ENCODE data around the gene CORO7. TPM values are rescaled to one million over a fixed set of nuclear protein-coding genes. Genes with fewer than 3 reads are reported as not detected.
"Not testable (repeated sequence)": the region's sequence is repeated elsewhere in the genome, so short reads cannot be mapped to it uniquely, and the experiment has no call there.

CORO7 gene
- total and polyA plus RNA-seq, 2 donors, result 13.7 to 15.6 TPM

DNA sequence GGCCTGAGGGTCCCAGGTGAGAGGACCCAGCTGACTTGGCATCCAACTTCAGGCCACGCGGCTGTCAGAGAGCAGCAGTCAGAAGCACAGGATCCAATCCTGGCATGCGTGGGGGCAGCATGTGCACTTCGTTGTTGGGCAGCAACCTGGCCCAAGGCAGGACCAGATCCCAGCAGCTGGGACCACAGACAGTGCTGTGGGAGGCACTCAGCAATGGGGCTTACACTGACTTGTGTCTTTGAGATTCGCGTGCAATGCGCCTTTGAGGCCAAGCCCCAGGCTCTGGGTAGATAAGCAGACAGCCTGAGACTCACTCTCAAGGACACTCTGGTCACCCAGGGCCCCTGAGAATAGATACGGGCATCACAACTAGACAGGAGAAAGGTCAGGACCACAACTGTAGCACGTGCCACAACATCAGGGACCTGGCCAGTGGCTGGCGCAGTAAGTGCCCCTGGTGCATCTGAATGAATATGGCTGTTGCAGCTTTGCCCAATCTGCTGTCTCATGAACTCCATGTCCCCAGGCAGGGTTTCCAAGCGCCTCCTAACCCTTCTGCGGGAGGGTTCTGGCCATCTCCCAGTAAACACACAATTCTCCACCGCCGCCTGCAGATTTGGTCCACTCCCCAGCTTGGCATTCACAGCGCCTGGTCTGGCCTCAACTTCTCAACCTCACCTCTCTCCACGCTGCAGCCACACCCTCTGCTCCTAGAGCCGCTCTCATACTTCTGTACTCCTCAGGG, 68.5 kb downstream of the CORO7 start:
- DNase-seq (ENCODE audit: extremely low spot score), result no peak

DNA sequence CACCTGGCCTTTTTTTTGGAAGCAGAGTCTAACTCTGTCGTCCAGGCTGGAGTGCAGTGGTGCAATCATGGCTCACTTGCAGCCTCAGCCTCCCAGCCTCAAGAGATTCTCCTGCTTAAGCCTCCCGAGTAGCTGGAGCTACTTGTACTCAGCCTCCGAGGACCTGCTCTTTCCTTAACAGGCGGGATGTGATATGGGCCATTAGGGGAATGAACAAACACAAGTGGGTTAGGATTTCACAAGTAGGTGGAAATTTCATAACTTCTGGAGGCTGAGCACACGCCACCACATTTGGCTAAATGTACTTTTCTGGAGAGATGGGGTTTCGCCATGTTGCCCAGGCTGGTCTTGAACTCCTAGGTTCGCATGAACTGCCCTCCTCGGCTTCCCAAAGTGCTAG, 69.4 kb downstream of the CORO7 start:
- no peak for DNase-seq (ENCODE audit: extremely low spot score)
- WGBS, result 82% methylated on average over 8 of the region's 8 CpGs
- Histone ChIP-seq H3K4me3 (ENCODE audit: low read depth, low read length) (no peak overlapping the region), H3K4me1 (ENCODE audit: insufficient read depth) (no peaks in the 10 kb centered on the region), H3K27ac (ENCODE audit: low read depth) (no peak overlapping the region), H3K36me3 (ENCODE audit: insufficient read depth) (no peaks in the 10 kb centered on the region)

More for the DNA sequence above, 68.5 kb downstream of the CORO7 start:
- H3K4me3 ChIP-seq (ENCODE audit: low read depth, low read length), result no peak overlapping the region
- WGBS, result 79% methylated on average over 17 of the region's 17 CpGs
- H3K4me1 ChIP-seq (ENCODE audit: insufficient read depth), result no peaks in the 10 kb centered on the region
- no peak overlapping the region for H3K27ac ChIP-seq (ENCODE audit: low read depth)
- H3K36me3 ChIP-seq (ENCODE audit: insufficient read depth), result no peaks in the 10 kb centered on the region

DNA sequence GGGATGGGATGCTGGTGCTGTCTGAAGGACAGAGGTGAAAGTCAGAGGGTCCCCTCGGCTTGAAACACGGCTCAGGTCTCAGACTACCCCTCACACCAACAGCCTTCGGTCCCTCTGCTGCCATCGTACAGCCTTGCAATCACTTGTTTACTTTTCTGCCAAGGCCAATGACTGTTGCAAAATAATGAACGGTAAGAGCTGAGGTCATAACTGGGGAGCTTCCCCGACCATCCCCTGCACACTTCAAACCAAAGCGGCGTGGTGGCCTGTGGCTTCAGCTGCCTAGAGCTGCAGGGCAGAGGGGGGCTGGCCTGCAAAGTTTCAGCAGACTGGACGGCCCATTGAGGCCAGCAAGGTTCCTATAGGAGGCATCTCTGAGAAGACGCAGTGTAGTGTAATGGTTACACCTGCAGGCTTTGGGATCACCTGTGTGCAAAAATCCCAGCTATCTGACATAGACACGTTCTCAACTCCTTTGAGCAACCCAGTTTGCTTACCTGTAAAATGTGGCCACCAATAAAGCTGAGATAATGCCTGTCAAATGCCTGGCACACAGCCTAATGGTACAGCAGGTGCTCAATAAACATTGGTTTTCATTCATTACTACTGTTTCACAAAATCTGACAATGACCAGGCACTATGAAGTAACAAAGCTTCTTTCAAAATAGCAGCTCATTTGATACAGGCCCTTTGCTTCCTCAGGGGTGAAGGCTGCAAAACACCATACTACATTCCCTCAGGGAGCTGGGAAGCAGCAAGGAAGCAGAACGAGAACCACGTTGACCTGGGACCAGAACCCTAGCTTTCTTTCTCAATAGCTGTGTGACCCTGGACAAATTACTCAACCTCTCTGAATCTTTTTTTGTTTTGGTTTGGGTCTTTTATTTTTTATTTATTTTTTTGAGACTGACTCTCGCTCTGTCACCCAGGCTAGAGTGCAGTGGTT, 70.3 kb downstream of the CORO7 start:
- H3K27ac ChIP-seq (ENCODE audit: low read depth), result no peak overlapping the region
- no peak for DNase-seq (ENCODE audit: extremely low spot score)
- H3K4me1 ChIP-seq (ENCODE audit: insufficient read depth), result no peaks in the 10 kb centered on the region
- H3K4me3 ChIP-seq (ENCODE audit: low read depth, low read length), result no peak overlapping the region
- 78% methylated on average over 14 of the region's 14 CpGs for WGBS
- no peaks in the 10 kb centered on the region for H3K36me3 ChIP-seq (ENCODE audit: insufficient read depth)

DNA sequence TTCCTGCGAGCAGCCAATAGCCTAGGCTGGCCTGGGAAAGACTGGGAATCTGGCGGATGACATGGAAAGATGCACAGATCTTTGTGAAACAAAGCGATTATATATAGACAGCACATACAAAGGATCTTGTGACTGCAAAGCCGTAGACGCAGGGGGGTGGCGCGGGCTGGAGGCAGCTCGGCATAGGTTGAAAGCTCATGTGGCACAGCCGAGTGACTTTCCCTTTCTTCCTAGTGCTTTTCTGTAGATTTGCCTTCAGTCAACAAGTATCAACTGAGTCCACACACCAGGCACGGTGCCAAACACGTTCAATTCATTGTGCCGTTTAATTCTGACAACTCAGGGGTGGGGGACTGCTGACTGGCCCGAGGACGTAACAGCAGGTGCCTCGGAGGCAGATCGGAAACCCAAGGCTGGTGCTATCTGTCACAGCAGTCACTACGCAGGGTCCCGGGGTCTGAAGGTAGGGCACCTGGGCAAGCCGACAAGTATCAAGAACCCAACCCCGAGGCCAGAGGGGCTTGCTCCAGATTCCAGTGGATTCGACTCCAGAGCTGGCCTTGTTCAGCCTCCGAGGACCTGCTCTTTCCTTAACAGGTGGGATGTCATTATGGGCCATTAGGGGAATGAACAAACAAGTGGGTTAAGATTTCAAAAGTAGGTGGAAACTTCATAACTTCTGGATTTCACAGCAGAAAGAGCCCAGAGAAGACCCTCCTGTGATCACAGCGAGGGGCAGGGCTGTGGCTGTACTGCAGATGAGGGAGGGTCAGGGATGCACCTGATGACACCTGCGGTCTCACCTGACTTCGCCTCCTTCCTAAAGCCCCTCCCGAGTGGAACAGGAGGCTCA, 71.2 kb downstream of the CORO7 start:
- WGBS, result 86% methylated on average over 26 of the region's 26 CpGs
- no peaks in the 10 kb centered on the region for H3K4me1 ChIP-seq (ENCODE audit: insufficient read depth)
- H3K36me3 ChIP-seq (ENCODE audit: insufficient read depth), result no peaks in the 10 kb centered on the region
- H3K27ac ChIP-seq (ENCODE audit: low read depth), result no peak overlapping the region
- no peak for DNase-seq (ENCODE audit: extremely low spot score)
- H3K4me3 ChIP-seq (ENCODE audit: low read depth, low read length), result no peak overlapping the region

DNA sequence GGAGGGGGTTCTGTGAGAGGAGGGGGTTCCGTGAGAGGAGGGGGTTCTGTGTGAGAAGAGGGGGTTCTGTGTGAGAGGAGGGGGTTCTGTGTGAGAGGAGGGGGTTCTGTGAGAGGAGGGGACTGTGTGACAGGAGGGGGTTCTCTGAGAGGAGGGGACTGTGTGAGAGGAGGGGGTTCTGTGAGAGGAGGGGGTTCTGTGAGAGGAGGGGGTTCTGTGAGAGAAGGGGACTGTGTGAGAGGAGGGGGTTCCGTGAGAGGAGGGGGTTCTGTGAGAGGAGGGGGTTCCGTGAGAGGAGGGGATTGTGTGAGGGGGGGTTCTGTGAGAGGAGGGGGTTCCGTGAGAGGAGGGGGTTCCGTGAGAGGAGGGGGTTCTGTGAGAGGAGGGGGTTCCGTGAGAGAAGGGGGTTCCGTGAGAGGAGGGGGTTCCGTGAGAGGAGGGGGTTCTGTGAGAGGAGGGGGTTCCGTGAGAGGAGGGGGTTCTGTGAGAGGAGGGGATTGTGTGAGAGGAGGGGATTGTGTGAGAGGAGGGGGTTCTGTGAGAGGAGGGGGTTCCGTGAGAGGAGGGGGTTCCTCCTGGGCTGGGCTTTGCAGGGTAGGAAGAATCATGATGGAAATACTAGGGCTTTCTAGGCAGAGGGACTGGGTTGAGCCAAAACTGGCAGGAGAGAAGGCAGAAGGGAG, 72.0 kb downstream of the CORO7 start:
- not testable (repeated sequence) for H3K27ac ChIP-seq (ENCODE audit: low read depth); H3K4me1 ChIP-seq (ENCODE audit: insufficient read depth); H3K36me3 ChIP-seq (ENCODE audit: insufficient read depth); H3K4me3 ChIP-seq (ENCODE audit: low read depth, low read length); DNase-seq (ENCODE audit: extremely low spot score)
- 61% methylated on average over 10 of the region's 10 CpGs for WGBS

DNA sequence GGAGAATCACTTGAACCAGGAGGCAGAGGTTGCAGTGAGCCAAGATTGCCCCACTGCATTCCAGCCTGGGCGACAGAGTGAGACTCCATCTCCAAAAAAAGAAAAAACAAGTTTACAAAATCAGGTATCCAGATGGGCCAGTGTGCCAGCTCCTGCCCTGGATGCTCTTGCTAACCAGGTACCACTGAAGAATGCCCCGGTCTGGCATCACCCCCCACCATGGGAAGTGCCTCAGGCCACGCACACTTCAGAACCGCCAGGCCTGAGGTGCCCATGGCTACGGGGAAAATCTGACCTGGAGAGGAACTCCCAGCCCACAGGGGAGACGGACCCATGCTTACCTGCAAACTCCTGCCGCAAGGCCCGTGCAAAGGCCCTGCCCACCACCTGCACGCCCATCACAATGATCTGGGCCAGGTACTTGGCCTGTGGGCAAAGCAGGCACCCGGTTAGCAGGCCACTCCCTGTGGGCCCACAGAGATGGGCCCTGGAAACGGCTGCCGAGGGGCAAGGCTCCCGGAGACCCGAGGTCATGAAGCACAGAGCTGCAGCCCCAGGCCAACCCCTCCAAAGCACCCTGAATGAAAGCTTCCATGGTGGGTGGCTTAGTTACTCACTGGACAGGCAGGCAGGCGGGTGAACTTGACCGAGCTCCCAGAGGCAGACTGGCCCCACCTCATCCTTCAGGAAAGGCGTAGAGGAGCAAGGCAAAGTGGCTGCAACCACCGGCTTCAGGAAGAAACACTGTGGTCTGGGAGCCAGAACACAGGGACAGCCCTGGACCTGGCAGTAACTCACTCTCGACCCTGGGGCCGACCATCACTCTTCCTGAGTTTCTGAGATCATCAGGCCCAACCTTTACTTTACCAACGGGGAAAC, 73.3 kb downstream of the CORO7 start:
- no peaks in the 10 kb centered on the region for H3K4me1 ChIP-seq (ENCODE audit: insufficient read depth)
- WGBS, result 90% methylated on average over 21 of the region's 21 CpGs
- no peak for DNase-seq (ENCODE audit: extremely low spot score)
- no peak overlapping the region for H3K27ac ChIP-seq (ENCODE audit: low read depth)
- H3K4me3 ChIP-seq (ENCODE audit: low read depth, low read length), result no peak overlapping the region
- H3K36me3 ChIP-seq (ENCODE audit: insufficient read depth), result no peaks in the 10 kb centered on the region

DNA sequence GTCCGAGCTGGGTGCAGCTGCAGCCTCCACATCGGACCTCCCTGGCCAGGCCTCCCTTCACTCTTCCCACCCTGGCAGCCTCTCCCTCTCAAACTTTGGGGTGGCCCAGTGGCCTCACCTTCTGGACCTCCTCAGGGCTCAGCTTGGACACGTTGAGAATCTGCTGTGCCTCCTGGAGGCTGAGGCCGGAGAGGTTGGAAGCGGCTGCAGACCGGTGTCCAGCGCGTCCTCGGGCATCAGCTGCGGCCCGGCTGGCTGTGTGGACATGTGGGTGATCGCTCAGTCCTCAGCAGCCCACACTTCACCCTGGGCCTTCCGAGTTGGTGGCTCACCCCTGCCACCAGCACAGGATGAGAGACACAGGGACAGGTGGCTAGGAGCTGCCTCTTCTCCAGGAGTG, 75.1 kb downstream of the CORO7 start:
- no peak for DNase-seq (ENCODE audit: extremely low spot score)
- Histone ChIP-seq H3K4me3 (ENCODE audit: low read depth, low read length) (no peak overlapping the region), H3K4me1 (ENCODE audit: insufficient read depth) (no peaks in the 10 kb centered on the region), H3K27ac (ENCODE audit: low read depth) (no peak overlapping the region), H3K36me3 (ENCODE audit: insufficient read depth) (no peaks in the 10 kb centered on the region)
- 94% methylated on average over 13 of the region's 13 CpGs for WGBS

DNA sequence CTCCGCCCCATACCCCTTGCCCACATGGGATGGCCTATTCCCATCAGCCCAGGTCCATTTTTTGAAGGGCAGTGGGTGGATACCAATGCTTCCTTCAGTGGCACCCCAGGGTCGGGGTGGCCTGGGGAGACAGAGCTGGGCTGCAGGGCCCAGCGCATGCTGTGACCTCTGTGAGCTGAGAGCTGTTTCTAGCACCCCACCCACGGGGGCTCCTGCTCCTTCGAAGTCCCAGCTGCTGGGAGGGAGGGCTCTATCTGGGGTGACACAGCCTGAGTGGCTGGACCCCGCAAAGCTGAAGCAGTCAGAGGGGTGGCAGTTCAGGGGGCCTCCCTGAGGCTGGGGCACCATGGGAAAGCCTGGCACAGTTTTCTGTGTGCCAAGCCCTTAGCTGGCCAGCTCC, 76.0 kb downstream of the CORO7 start:
- no peak overlapping the region for H3K27ac ChIP-seq (ENCODE audit: low read depth)
- H3K4me3 ChIP-seq (ENCODE audit: low read depth, low read length), result no peak overlapping the region
- DNase-seq (ENCODE audit: extremely low spot score), result no peak
- 75% methylated on average over 6 of the region's 6 CpGs for WGBS
- H3K36me3 ChIP-seq (ENCODE audit: insufficient read depth), result no peaks in the 10 kb centered on the region
- H3K4me1 ChIP-seq (ENCODE audit: insufficient read depth), result no peaks in the 10 kb centered on the region

DNA sequence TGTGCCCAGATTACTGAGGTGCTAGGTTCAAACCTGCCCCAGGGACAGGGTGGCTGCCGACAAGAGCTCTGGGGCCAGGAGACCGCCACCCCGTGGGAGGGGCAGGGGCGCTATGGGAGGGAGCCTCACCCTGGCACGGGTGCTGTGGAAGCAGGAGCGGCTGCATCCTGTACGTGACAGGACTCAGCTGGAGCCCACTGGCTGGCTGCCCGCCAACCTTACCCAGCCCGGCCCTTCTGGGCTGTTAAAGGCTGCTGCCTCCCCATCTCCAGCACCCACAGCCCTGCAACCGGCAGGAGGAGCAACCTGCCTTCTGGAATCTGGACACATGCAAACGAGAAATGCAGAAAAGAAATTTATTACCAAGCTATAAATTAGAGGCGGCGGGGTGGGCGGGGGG, 76.5 kb downstream of the CORO7 start:
- Histone ChIP-seq H3K36me3 (ENCODE audit: insufficient read depth) (no peaks in the 10 kb centered on the region), H3K4me1 (ENCODE audit: insufficient read depth) (no peaks in the 10 kb centered on the region), H3K27ac (ENCODE audit: low read depth) (no peak overlapping the region), H3K4me3 (ENCODE audit: low read depth, low read length) (no peak overlapping the region)
- 25% methylated on average over 14 of the region's 14 CpGs for WGBS
- no peak for DNase-seq (ENCODE audit: extremely low spot score)

DNA sequence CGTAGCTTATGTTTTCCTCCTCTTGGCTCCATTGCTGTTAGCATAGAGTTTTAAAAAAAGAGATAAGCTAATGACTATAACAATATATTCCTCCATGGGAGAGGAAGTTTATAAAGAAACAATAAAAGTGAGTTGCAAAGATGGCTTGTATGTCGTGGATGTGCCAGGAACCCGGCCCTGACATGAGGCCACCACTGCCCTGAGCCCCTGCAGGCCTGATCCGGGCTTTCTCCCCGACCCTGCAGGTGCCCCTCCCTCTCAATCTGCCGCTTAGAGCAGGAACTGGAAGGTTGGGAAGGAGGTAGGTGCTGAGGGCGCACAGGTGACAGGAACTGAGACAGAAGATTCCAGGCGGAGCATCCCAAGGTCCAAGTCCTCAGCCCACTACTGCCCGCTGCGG, 76.9 kb downstream of the CORO7 start:
- Histone ChIP-seq H3K4me3 (ENCODE audit: low read depth, low read length) (no peak overlapping the region), H3K36me3 (ENCODE audit: insufficient read depth) (no peaks in the 10 kb centered on the region), H3K4me1 (ENCODE audit: insufficient read depth) (no peaks in the 10 kb centered on the region), H3K27ac (ENCODE audit: low read depth) (no peak overlapping the region)
- 59% methylated on average over 10 of the region's 10 CpGs for WGBS
- DNase-seq (ENCODE audit: extremely low spot score), result no peak

DNA sequence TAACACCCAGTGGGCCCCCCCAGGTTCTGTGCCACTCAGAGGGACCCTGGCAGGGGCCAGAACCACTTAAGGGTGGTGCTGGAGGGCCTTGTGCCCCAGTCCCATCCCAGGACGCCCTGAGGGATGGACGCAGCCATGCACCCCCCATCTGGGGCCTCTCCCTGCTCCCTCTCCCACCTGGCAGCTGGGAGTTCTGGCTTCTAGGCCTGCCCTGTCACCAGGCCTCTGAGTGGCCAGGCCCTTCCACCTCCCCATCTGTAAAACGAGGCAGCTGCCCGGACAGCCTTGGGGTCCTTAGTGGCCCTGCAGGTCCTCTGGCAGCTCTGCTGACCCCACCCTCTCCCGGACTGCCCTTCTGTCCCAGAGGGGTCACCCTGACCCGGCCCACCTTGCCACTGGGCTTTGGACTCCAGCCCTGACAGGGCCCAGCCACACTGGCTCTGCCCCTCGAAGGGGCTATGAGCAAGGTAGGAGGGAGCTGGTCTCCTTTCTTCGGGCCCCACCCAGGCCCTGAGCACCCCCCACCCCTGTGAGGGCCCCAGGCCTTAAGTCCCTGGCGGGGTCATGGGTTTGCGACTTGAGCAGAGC, 77.6 kb downstream of the CORO7 start:
- no peak for DNase-seq (ENCODE audit: extremely low spot score)
- Histone ChIP-seq H3K4me3 (ENCODE audit: low read depth, low read length) (no peak overlapping the region), H3K27ac (ENCODE audit: low read depth) (no peak overlapping the region), H3K4me1 (ENCODE audit: insufficient read depth) (no peaks in the 10 kb centered on the region), H3K36me3 (ENCODE audit: insufficient read depth) (no peaks in the 10 kb centered on the region)
- 74% methylated on average over 10 of the region's 10 CpGs for WGBS

DNA sequence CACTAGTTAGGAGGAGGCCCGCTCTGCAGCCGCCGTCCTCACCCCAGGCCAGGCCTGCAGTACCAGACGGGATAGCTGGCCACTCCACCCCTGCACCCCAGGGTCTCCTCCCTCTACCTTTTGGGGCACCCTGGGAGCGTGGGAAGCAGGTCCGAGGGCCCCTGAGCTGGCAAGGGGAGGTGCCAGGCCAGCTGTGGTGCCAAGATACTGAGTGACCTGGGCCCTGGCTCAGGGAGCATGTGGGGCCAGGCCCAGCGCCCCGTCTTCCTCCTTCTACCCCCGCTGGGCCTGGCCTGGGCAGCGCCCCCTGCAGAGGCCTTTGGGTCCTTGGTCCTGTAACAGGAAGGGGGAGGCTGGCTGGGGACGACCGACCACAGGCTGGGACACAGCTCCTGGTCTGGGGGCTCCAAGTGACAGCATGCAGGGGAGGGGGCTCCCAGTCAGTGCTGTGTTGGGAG, 78.2 kb downstream of the CORO7 start:
- H3K36me3 ChIP-seq (ENCODE audit: insufficient read depth), result no peaks in the 10 kb centered on the region
- DNase-seq (ENCODE audit: extremely low spot score), result no peak
- no peak overlapping the region for H3K27ac ChIP-seq (ENCODE audit: low read depth)
- 83% methylated on average over 12 of the region's 12 CpGs for WGBS
- no peak overlapping the region for H3K4me3 ChIP-seq (ENCODE audit: low read depth, low read length)
- H3K4me1 ChIP-seq (ENCODE audit: insufficient read depth), result no peaks in the 10 kb centered on the region

All from urinary bladder (tissue), 4 donors.